H9 (cell line): ENCODE measurements around the gene HMCES. TPM values are rescaled to one million over a fixed set of nuclear protein-coding genes. Genes with fewer than 3 reads are reported as not detected.

ENCODE experiments used
- DNase-seq: peaks from one replicate; pipeline ENCODE4 v3.0.0-alpha.2; 2017
- H2AFZ ChIP-seq: one replicate; pipeline ENCODE4 v1.6.1; 2013; ENCODE audit warnings: mild to moderate bottlenecking, low read length, control low read depth, moderate library complexity
- H2AK5ac ChIP-seq: 2 replicates; pipeline ENCODE4 v1.6.1; 2013; ENCODE audit warnings: low read length, control low read depth, mixed read lengths; ENCODE audit not compliant: insufficient read length
- H2BK120ac ChIP-seq: one replicate; pipeline ENCODE4 v1.6.1; 2013; ENCODE audit warnings: low read depth, mild to moderate bottlenecking, low read length, control low read depth, inconsistent platforms; ENCODE audit not compliant: poor library complexity, severe bottlenecking
- H2BK12ac ChIP-seq: 2 replicates; pipeline ENCODE4 v1.6.1; 2013; ENCODE audit warnings: low read length, control low read depth, mixed read lengths, low read depth; ENCODE audit not compliant: insufficient read length
- H2BK15ac ChIP-seq: 2 replicates; pipeline ENCODE4 v1.6.1; 2013; ENCODE audit warnings: low read depth, low read length, control low read depth
- H2BK20ac ChIP-seq: one replicate; pipeline ENCODE4 v1.6.1; 2013; ENCODE audit warnings: low read depth, mild to moderate bottlenecking, low read length, control low read depth, inconsistent platforms; ENCODE audit not compliant: poor library complexity, severe bottlenecking
- H2BK5ac ChIP-seq: 2 replicates; pipeline ENCODE4 v1.6.1; 2013; ENCODE audit warnings: low read length, control low read depth, mixed read lengths; ENCODE audit not compliant: insufficient read length
- H3K14ac ChIP-seq: 2 replicates; pipeline ENCODE4 v1.6.1; 2013; ENCODE audit warnings: low read length, control low read depth; ENCODE audit not compliant: insufficient read depth
- H3K18ac ChIP-seq: 2 replicates; pipeline ENCODE4 v1.6.1; 2013; ENCODE audit warnings: low read depth, mild to moderate bottlenecking, mixed read lengths, low read length, control low read depth; ENCODE audit not compliant: insufficient read length
- H3K23ac ChIP-seq: 2 replicates; pipeline ENCODE4 v1.6.1; 2013; ENCODE audit warnings: low read length, control low read depth, mixed read lengths, low read depth; ENCODE audit not compliant: insufficient read length
- H3K23me2 ChIP-seq: 2 replicates; pipeline ENCODE4 v1.6.1; 2013; ENCODE audit warnings: low read depth, mild to moderate bottlenecking, mixed read lengths, low read length, control low read depth; ENCODE audit not compliant: insufficient read length, poor library complexity, severe bottlenecking
- H3K27ac ChIP-seq: 2 replicates; pipeline ENCODE4 v1.5.1; 2013; ENCODE audit warnings: low read length, control low read depth, mixed read lengths, low read depth; ENCODE audit not compliant: insufficient read length
- H3K27me3 ChIP-seq: 2 replicates; pipeline ENCODE4 v1.6.1; 2013; ENCODE audit warnings: low read length, control low read depth, inconsistent platforms; ENCODE audit not compliant: insufficient read depth
- H3K4ac ChIP-seq: 2 replicates; pipeline ENCODE4 v1.6.1; 2013; ENCODE audit warnings: low read depth, mild to moderate bottlenecking, control low read depth, inconsistent platforms, low read length, moderate library complexity
- H3K4me1 ChIP-seq: 2 replicates; pipeline ENCODE4 v1.6.1; 2013; ENCODE audit warnings: low read length, control low read depth, inconsistent platforms; ENCODE audit not compliant: insufficient read depth
- H3K4me2 ChIP-seq: 2 replicates; pipeline ENCODE4 v1.6.1; 2013; ENCODE audit warnings: low read length, control low read depth, mixed read lengths; ENCODE audit not compliant: insufficient read length, insufficient read depth
- H3K56ac ChIP-seq: 2 replicates; pipeline ENCODE4 v1.6.1; 2013; ENCODE audit warnings: low read depth, mild to moderate bottlenecking, mixed read lengths, low read length, control low read depth; ENCODE audit not compliant: insufficient read length
- H3K79me1 ChIP-seq: 2 replicates; pipeline ENCODE4 v1.6.1; 2013; ENCODE audit warnings: low read depth, mild to moderate bottlenecking, moderate library complexity, low read length, control low read depth, inconsistent platforms; ENCODE audit not compliant: insufficient read depth, poor library complexity, severe bottlenecking
- H3K79me2 ChIP-seq: 2 replicates; pipeline ENCODE4 v1.6.1; 2013; ENCODE audit warnings: low read length, control low read depth, inconsistent platforms; ENCODE audit not compliant: insufficient read depth
- H3K9ac ChIP-seq: 2 replicates; pipeline ENCODE4 v1.6.1; 2013; ENCODE audit warnings: low read length, control low read depth, mixed read lengths; ENCODE audit not compliant: insufficient read length; ENCODE audit errors: extremely low read depth
- H3K9me3 ChIP-seq: one replicate; pipeline ENCODE4 v1.6.1; 2013; ENCODE audit warnings: low read depth, low read length, inconsistent platforms; ENCODE audit not compliant: control insufficient read depth
- H3T11ph ChIP-seq: one replicate; pipeline ENCODE4 v1.6.1; 2013; ENCODE audit warnings: mild to moderate bottlenecking, low read length, control low read depth, inconsistent platforms
- H4K20me1 ChIP-seq: one replicate; pipeline ENCODE4 v1.6.1; 2013; ENCODE audit not compliant: control insufficient read depth, insufficient read length, insufficient read depth
- H4K5ac ChIP-seq: 2 replicates; pipeline ENCODE4 v1.6.1; 2013; ENCODE audit warnings: low read depth, mild to moderate bottlenecking, mixed read lengths, low read length, control low read depth; ENCODE audit not compliant: insufficient read length
- H4K8ac ChIP-seq: replicated peaks from 2 replicates; pipeline ENCODE4 v1.6.1; 2013; ENCODE audit warnings: low read length, control low read depth, mixed read lengths, low read depth; ENCODE audit not compliant: insufficient read length
- H4K91ac ChIP-seq: 2 replicates; pipeline ENCODE4 v1.6.1; 2013; ENCODE audit warnings: low read depth, mild to moderate bottlenecking, moderate library complexity, mixed read lengths, low read length, control low read depth; ENCODE audit not compliant: insufficient read length
- H3K27ac Mint-ChIP-seq, 3 experiments: 2 replicates in 2 of 3; 3 replicates in 1 of 3; pipeline ENCODE4 v1.8.0; 2020 to 2021; ENCODE audit warnings: mixed read lengths in 3 of 3, mild to moderate bottlenecking in 1 of 3, moderate library complexity in 1 of 3
- H3K27me3 Mint-ChIP-seq: 2 replicates; pipeline ENCODE4 v1.8.0; 2021; ENCODE audit warnings: low read depth, mild to moderate bottlenecking, moderate library complexity, mixed read lengths
- H3K36me3 Mint-ChIP-seq, 3 experiments: 2 replicates in 2 of 3; 3 replicates in 1 of 3; pipeline ENCODE4 v1.8.0; 2020 to 2021; ENCODE audit warnings: low read depth in 3 of 3, mixed read lengths in 3 of 3; ENCODE audit not compliant: insufficient read depth in 1 of 3
- H3K4me1 Mint-ChIP-seq, 2 experiments: 2 replicates each; pipeline ENCODE4 v1.8.0; 2020; ENCODE audit warnings: mixed read lengths in 2 of 2
- H3K4me3 Mint-ChIP-seq, 2 experiments: 2 replicates in 1 of 2; 3 replicates in 1 of 2; pipeline ENCODE4 v1.8.0; 2020 to 2021; ENCODE audit warnings: mild to moderate bottlenecking in 2 of 2, mixed read lengths in 2 of 2, moderate library complexity in 1 of 2
- H3K9me3 Mint-ChIP-seq, 2 experiments: 2 replicates in 1 of 2; 3 replicates in 1 of 2; pipeline ENCODE4 v1.8.0; 2020; ENCODE audit warnings: mild to moderate bottlenecking in 2 of 2, mixed read lengths in 2 of 2, moderate library complexity in 1 of 2
- CTCF ChIP-seq: fragments of 200-600 bp; sonication (generic); conservative IDR thresholded peaks from 3 replicates; pipeline ENCODE4 v1.8.0; 2021; ENCODE audit warnings: antibody characterized with exemption, mild to moderate bottlenecking
- WGBS: extraction: QIAGEN DNeasy Blood & Tissue Kit; methylation state at CpG from one replicate; pipeline ENCODE4 v1.1.7; 2013; ENCODE audit warnings: missing lambda C conversion rate, low lambda C conversion rate, mixed read lengths; ENCODE audit not compliant: insufficient read length; ENCODE audit errors: extremely low coverage; 5-methylcytosine and 5-hydroxymethylcytosine counted together
- total RNA-seq: library from RNA; stranded (reverse); gene quantifications from 2 replicates; pipeline ENCODE4 v1.2.1, GENCODE V29; 2021

Gene HMCES
- total RNA-seq, 1 experiment from 2014 or later = 52.4 TPM

- H3K23me2 ChIP-seq = no peaks in the 10 kb centered on the region
- no peak overlapping the region for H3K27ac ChIP-seq
- no peak overlapping the region for H3K27ac Mint-ChIP-seq
- H3K18ac ChIP-seq = no peak overlapping the region
- H3K4ac ChIP-seq = no peak overlapping the region
- WGBS = no CpG with 5 or more reads among the region's 12 CpGs
- H3K56ac ChIP-seq = no peak overlapping the region
- no peaks in the 10 kb centered on the region for H3K79me2 ChIP-seq
- no peak overlapping the region for H2BK20ac ChIP-seq
- peaks cover 0 to 7% (median 2%) of the 10 kb centered on the region in 3 experiments; a peak in 3 of 7 replicates for H3K36me3 Mint-ChIP-seq
- H3K4me3 Mint-ChIP-seq = no peak overlapping the region
- no peak for TF ChIP-seq CTCF
- no peaks in the 10 kb centered on the region for H3K27me3 ChIP-seq
- H4K20me1 ChIP-seq = no peaks in the 10 kb centered on the region
- no peaks in the 10 kb centered on the region for H3K9me3 Mint-ChIP-seq
- no peak overlapping the region for H2BK15ac ChIP-seq
- H3T11ph ChIP-seq = no peak overlapping the region
- no peak overlapping the region for H2BK5ac ChIP-seq
- no peak overlapping the region for H4K8ac ChIP-seq
- H3K14ac ChIP-seq = no peak overlapping the region
- no peak for DNase-seq
- no peak overlapping the region for H4K91ac ChIP-seq
- no peaks in the 10 kb centered on the region for H3K4me1 Mint-ChIP-seq
- H4K5ac ChIP-seq = no peak overlapping the region
- no peaks in the 10 kb centered on the region; the same call in none of the 2 replicates for H3K27me3 Mint-ChIP-seq
- no peak overlapping the region for H3K9ac ChIP-seq
- no peak overlapping the region for H2BK120ac ChIP-seq
- H2BK12ac ChIP-seq = no peak overlapping the region
- no peak overlapping the region for H3K23ac ChIP-seq
- H3K4me2 ChIP-seq = no peak overlapping the region
- no peaks in the 10 kb centered on the region for H3K9me3 ChIP-seq
- H3K4me1 ChIP-seq = no peaks in the 10 kb centered on the region
- no peaks in the 10 kb centered on the region for H3K79me1 ChIP-seq
- H2AK5ac ChIP-seq = no peak overlapping the region
- H2AFZ ChIP-seq = no peak overlapping the region
These were observed 46.2 kb downstream of the HMCES start for GRCh38 chr3:129324855-129325254.
